Panc1 (cell line): ENCODE data around the gene NUMB. TPM values are rescaled to one million over a fixed set of nuclear protein-coding genes. Genes with fewer than 3 reads are reported as not detected.
"Not testable (repeated sequence)": the region's sequence is repeated elsewhere in the genome, so short reads cannot be mapped to it uniquely, and the experiment has no call there.

ENCODE experiments used
- ATAC-seq: fragments of 200-7000 bp; cut with Tn5 transposase; 2 replicates; pipeline ENCODE4 v1.9.1; 2020; ENCODE audit warnings: mild to moderate bottlenecking, moderate library complexity
- BruUV-seq: library from RNA; stranded (reverse); fragments of 400-500 nt; replicated peaks from 2 replicates; lab custom pipeline; 2021; lab: Mats Ljungman, UMichigan
- CTCF ChIA-PET: fragments of 300-600 bp; sonication (Branson Sonifier 250); formaldehyde crosslinking; loops from one replicate; lab custom pipeline; 2022; ENCODE audit warnings: antibody characterized with exemption; lab: Charles Lee
- POLR2A ChIA-PET: fragments of 300-600 bp; sonication (Branson Sonifier 250); formaldehyde crosslinking; loops from one replicate; lab custom pipeline; 2022; ENCODE audit warnings: antibody characterized with exemption; lab: Charles Lee
- DNase-seq: peaks from one replicate; pipeline ENCODE4 v3.0.0-alpha.2; 2010; ENCODE audit warnings: low read depth, low spot score
- H3K27ac ChIP-seq: 2 replicates; pipeline ENCODE4 v1.5.1; 2011; ENCODE audit warnings: mild to moderate bottlenecking, low read length, inconsistent platforms
- H3K27me3 ChIP-seq: fragments of 200-500 bp; sonication (Bioruptor generic); 2 replicates; pipeline ENCODE4 v1.6.0; 2014; ENCODE audit warnings: low read length, inconsistent platforms; ENCODE audit not compliant: control insufficient read depth, insufficient read depth
- H3K36me3 ChIP-seq: fragments of 200-500 bp; sonication (Bioruptor generic); 2 replicates; pipeline ENCODE4 v1.5.1; 2014; ENCODE audit warnings: inconsistent platforms, mild to moderate bottlenecking, low read length, moderate library complexity; ENCODE audit not compliant: control insufficient read depth, insufficient read depth
- H3K4me1 ChIP-seq: 2 replicates; pipeline ENCODE4 v1.5.1; 2011; ENCODE audit warnings: inconsistent platforms, mild to moderate bottlenecking, low read length, moderate library complexity; ENCODE audit not compliant: control insufficient read depth, insufficient read depth
- H3K4me3 ChIP-seq, 2 experiments: 2 replicates each; pipeline ENCODE4 v1.5.1; 2011 to 2012; ENCODE audit warnings: low read depth in 2 of 2, low read length in 2 of 2, mild to moderate bottlenecking in 2 of 2, inconsistent platforms in 1 of 2, moderate library complexity in 1 of 2
- H3K9me3 ChIP-seq: fragments of 200-500 bp; sonication (Bioruptor generic); 2 replicates; pipeline ENCODE4 v1.5.1; 2014; ENCODE audit warnings: low read depth, mild to moderate bottlenecking, inconsistent platforms, low read length, moderate library complexity; ENCODE audit not compliant: control insufficient read depth, insufficient read depth
- POLR2AphosphoS5 ChIP-seq: IDR thresholded peaks from 2 replicates; pipeline ENCODE4 v1.6.1; 2012; ENCODE audit warnings: mild to moderate bottlenecking, low read depth, low read length, moderate library complexity
- SIN3A ChIP-seq: IDR thresholded peaks from 2 replicates; pipeline ENCODE4 v1.6.1; 2012; ENCODE audit warnings: low read depth, mild to moderate bottlenecking, low read length, moderate library complexity, borderline replicate concordance; ENCODE audit not compliant: insufficient read depth
- TCF7L2 ChIP-seq: IDR thresholded peaks from 2 replicates; pipeline ENCODE4 v1.6.1; 2011; ENCODE audit warnings: mild to moderate bottlenecking, low read depth, low read length, inconsistent platforms
- in situ Hi-C: cut with HindIII; loops from 2 replicates; pipeline ENCODE4 v1.10.0; 2016; ENCODE audit warnings: low sequenced_read_pairs, low pct_unique_long_range_greater_than_20kb
- intact Hi-C: fragments of 100-400 bp; cut with micrococcal nuclease; formaldehyde crosslinking; loops from one replicate; pipeline ENCODE4 v1.10.0; 2022; ENCODE audit not compliant: unreplicated experiment
- total RNA-seq: library from RNA; stranded (reverse); gene quantifications from one replicate; pipeline ENCODE4 v1.2.1, GENCODE V29; 2021; ENCODE audit not compliant: unreplicated experiment
- TF ChIP-seq, protein P1 (sequence below): fragments of 450-650 bp; IDR thresholded peaks from 2 replicates; pipeline ENCODE4 v1.5.1; 2017; ENCODE audit warnings: mild to moderate bottlenecking
- TF ChIP-seq, protein P2 (sequence below), 2 experiments: IDR thresholded peaks; 2 replicates each; pipeline ENCODE4 v1.6.1; 2011 to 2012; ENCODE audit warnings: low read depth in 2 of 2, control low read depth in 1 of 2, low read length in 1 of 2, mild to moderate bottlenecking in 1 of 2, moderate library complexity in 1 of 2; ENCODE audit not compliant: insufficient read depth in 1 of 2

The NUMB gene
- total RNA-seq, 1 experiment from 2014 or later, result 51.5 TPM

DNA sequence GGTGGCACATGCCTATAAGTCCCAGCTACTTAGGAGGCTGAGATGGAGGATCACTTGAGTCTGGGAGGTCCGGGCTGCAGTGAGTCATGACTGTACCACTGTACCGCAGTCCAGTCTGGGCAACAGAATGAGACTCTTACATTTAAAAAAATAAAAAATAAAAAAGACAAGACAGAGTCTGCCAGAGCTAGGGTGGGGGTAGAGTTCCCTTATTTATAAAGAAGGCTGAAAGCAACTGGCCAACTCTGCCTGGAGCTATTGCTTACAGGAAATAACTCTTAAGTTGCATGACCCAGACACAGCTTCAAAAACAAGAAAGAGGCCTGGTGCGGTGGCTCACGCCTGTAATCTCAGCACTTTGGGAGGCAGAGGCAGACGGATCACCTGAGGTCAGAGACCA, 31.5 kb downstream of the NUMB start:
- Histone ChIP-seq H3K9me3 (no peaks in the 10 kb centered on the region), H3K27me3 (no peaks in the 10 kb centered on the region), H3K4me3 (no peak overlapping the region), H3K36me3 (no peaks in the 10 kb centered on the region), H3K4me1 (peaks cover 24% of the 10 kb centered on the region), H3K27ac (no peak overlapping the region)
- ATAC-seq, result no peak
- CTCF ChIA-PET, result no interaction called here
- POLR2A ChIA-PET, result no interaction called here
- in situ Hi-C loops, result no loop called here
- intact Hi-C loops, result no loop called here
- TF ChIP-seq POLR2AphosphoS5, result no peak
- TF ChIP-seq, protein P1, sequence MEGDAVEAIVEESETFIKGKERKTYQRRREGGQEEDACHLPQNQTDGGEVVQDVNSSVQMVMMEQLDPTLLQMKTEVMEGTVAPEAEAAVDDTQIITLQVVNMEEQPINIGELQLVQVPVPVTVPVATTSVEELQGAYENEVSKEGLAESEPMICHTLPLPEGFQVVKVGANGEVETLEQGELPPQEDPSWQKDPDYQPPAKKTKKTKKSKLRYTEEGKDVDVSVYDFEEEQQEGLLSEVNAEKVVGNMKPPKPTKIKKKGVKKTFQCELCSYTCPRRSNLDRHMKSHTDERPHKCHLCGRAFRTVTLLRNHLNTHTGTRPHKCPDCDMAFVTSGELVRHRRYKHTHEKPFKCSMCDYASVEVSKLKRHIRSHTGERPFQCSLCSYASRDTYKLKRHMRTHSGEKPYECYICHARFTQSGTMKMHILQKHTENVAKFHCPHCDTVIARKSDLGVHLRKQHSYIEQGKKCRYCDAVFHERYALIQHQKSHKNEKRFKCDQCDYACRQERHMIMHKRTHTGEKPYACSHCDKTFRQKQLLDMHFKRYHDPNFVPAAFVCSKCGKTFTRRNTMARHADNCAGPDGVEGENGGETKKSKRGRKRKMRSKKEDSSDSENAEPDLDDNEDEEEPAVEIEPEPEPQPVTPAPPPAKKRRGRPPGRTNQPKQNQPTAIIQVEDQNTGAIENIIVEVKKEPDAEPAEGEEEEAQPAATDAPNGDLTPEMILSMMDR, result no peak
- no peak for TF ChIP-seq SIN3A
- TF ChIP-seq, protein P2, sequence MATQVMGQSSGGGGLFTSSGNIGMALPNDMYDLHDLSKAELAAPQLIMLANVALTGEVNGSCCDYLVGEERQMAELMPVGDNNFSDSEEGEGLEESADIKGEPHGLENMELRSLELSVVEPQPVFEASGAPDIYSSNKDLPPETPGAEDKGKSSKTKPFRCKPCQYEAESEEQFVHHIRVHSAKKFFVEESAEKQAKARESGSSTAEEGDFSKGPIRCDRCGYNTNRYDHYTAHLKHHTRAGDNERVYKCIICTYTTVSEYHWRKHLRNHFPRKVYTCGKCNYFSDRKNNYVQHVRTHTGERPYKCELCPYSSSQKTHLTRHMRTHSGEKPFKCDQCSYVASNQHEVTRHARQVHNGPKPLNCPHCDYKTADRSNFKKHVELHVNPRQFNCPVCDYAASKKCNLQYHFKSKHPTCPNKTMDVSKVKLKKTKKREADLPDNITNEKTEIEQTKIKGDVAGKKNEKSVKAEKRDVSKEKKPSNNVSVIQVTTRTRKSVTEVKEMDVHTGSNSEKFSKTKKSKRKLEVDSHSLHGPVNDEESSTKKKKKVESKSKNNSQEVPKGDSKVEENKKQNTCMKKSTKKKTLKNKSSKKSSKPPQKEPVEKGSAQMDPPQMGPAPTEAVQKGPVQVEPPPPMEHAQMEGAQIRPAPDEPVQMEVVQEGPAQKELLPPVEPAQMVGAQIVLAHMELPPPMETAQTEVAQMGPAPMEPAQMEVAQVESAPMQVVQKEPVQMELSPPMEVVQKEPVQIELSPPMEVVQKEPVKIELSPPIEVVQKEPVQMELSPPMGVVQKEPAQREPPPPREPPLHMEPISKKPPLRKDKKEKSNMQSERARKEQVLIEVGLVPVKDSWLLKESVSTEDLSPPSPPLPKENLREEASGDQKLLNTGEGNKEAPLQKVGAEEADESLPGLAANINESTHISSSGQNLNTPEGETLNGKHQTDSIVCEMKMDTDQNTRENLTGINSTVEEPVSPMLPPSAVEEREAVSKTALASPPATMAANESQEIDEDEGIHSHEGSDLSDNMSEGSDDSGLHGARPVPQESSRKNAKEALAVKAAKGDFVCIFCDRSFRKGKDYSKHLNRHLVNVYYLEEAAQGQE (IDR thresholded peaks at IDR 0.05; ENCODE audit: insufficient read depth in 1 of 2, low read depth in 2 of 2, low read length in 1 of 2), result no peak
- no peak for TF ChIP-seq TCF7L2
- DNase-seq, result no peak
- no TSS peak for BruUV-seq

DNA sequence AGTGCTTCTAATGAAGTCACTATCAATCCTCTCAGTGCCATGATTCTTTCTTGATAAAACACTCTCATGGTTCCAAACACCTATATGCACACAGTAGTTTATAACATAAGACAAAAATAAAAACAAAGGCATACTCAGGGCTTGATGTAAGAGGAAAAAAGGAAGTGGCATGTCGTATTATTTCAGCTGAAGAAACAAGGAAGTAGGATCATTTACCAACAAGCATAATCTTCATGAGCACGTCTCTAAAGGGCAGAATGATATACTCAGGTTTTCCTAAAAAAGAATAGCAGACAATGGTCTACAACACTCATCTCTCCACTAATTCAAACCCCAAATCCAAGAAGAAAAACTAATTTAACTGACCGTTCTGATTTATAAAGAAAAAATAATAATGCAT, 33.9 kb downstream of the NUMB start:
- no peak overlapping the region for H3K4me3 ChIP-seq
- in situ Hi-C loops, result no loop called here
- DNase-seq (peak; percentile 5), ATAC-seq (no peak)
- ChIA-PET CTCF (no interaction called here), POLR2A (no interaction called here)
- H3K27ac ChIP-seq, result no peak overlapping the region
- H3K9me3 ChIP-seq, result no peaks in the 10 kb centered on the region
- peaks cover 24% of the 10 kb centered on the region for H3K4me1 ChIP-seq
- intact Hi-C loops, result no loop called here
- BruUV-seq, result no TSS peak
- H3K36me3 ChIP-seq, result no peaks in the 10 kb centered on the region
- TF ChIP-seq, protein P1, result no peak
- TF ChIP-seq TCF7L2 (no peak), SIN3A (no peak), POLR2AphosphoS5 (no peak)
- TF ChIP-seq, protein P2 (IDR thresholded peaks at IDR 0.05; ENCODE audit: insufficient read depth in 1 of 2, low read depth in 2 of 2, low read length in 1 of 2), result no peak
- H3K27me3 ChIP-seq, result no peaks in the 10 kb centered on the region

DNA sequence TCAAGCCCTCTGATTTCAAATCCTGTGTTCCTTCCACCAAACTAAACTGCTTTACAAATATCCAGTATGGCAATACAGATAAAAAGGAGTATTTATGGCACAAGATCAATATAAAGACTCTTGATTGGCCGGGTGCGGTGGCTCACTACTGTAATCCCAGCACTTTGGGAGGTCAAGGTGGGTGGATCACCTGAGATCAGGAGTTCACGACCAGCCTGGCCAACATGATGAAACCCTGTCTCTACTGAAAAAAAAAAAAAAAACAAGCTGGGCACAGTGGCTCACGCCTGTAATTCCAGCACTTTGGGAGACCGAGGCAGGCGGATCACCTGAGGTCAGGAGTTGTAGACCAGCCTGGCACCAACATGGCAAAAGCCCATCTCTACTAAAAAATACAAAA, 35.3 kb downstream of the NUMB start:
- H3K27me3 ChIP-seq, in situ Hi-C loops, ATAC-seq, intact Hi-C loops, H3K9me3 ChIP-seq, BruUV-seq, H3K36me3 ChIP-seq, H3K27ac ChIP-seq, DNase-seq, H3K4me3 ChIP-seq: not testable (repeated sequence)
- peaks cover 19% of the 10 kb centered on the region for H3K4me1 ChIP-seq
- POLR2A ChIA-PET, result interaction anchor here (0.7 kb wide), 1 partner anchor 42 kb away, joined by 11 read pairs; no protein-coding TSS in a partner anchor
- CTCF ChIA-PET, result interaction anchor here (0.6 to 0.7 kb wide), 2 partner anchors 35 to 344 kb away, joined by 5 to 14 read pairs; partner anchors contain the start of gene NUMB
